ENCODE measurements around the gene SMIM1.

GRCh38 chr1:3809680-3810079, 37.1 kb downstream of the SMIM1 start:
- TF ChIP-seq POLR2A (IDR thresholded peaks at IDR 0.05; ENCODE audit: low read length): no peak
- no peak for TF ChIP-seq GATA1 (IDR thresholded peaks at IDR 0.05; ENCODE audit: low read depth, low read length)
